Mesendoderm (in vitro differentiated cells): Measurements from ENCODE around the gene IQCB1.
"Not testable (repeated sequence)": the region's sequence is repeated elsewhere in the genome, so short reads cannot be mapped to it uniquely, and the experiment has no call there.

ENCODE experiments used
- DNase-seq: peaks from one replicate; pipeline ENCODE4 v3.0.0; 2013
- H2AK5ac ChIP-seq: 2 replicates; pipeline ENCODE4 v1.6.1; 2013; ENCODE audit warnings: low read length, inconsistent platforms
- H2BK120ac ChIP-seq: 2 replicates; pipeline ENCODE4 v1.6.1; 2013; ENCODE audit warnings: low read depth, mild to moderate bottlenecking, low read length, moderate library complexity, mixed read lengths
- H2BK15ac ChIP-seq: replicated peaks from 2 replicates; pipeline ENCODE4 v1.6.1; 2013; ENCODE audit warnings: low read depth, mild to moderate bottlenecking, moderate library complexity
- H2BK5ac ChIP-seq: 2 replicates; pipeline ENCODE4 v1.6.1; 2013; ENCODE audit warnings: low read length, inconsistent platforms
- H3K18ac ChIP-seq: 2 replicates; pipeline ENCODE4 v1.6.1; 2013; ENCODE audit warnings: mild to moderate bottlenecking, low read length, mixed read lengths
- H3K23ac ChIP-seq: one replicate; pipeline ENCODE4 v1.6.1; 2013; ENCODE audit warnings: low read length
- H3K27ac ChIP-seq: 2 replicates; pipeline ENCODE4 v1.5.1; 2013; ENCODE audit warnings: low read depth, mild to moderate bottlenecking, inconsistent platforms, low read length, moderate library complexity
- H3K27me3 ChIP-seq: 2 replicates; pipeline ENCODE4 v1.6.1; 2013; ENCODE audit warnings: low read length, control low read depth, mild to moderate bottlenecking, inconsistent platforms; ENCODE audit not compliant: insufficient read depth, poor library complexity
- H3K36me3 ChIP-seq: 2 replicates; pipeline ENCODE4 v1.6.1; 2013; ENCODE audit warnings: low read length, inconsistent platforms; ENCODE audit not compliant: control insufficient read depth, insufficient read depth
- H3K4ac ChIP-seq: one replicate; pipeline ENCODE4 v1.6.1; 2013; ENCODE audit warnings: low read depth, mild to moderate bottlenecking, low read length, moderate library complexity
- H3K4me1 ChIP-seq: 2 replicates; pipeline ENCODE4 v1.6.1; 2013; ENCODE audit warnings: low read depth, low read length, inconsistent platforms; ENCODE audit not compliant: control insufficient read depth
- H3K4me2 ChIP-seq: 2 replicates; pipeline ENCODE4 v1.6.1; 2013; ENCODE audit warnings: low read length
- H3K4me3 ChIP-seq: 2 replicates; pipeline ENCODE4 v1.5.1; 2013; ENCODE audit warnings: mild to moderate bottlenecking, low read length
- H3K56ac ChIP-seq: one replicate; pipeline ENCODE4 v1.6.1; 2013; ENCODE audit warnings: low read length
- H3K79me1 ChIP-seq: 2 replicates; pipeline ENCODE4 v1.6.1; 2013; ENCODE audit warnings: low read length, inconsistent platforms
- H3K79me2 ChIP-seq: 2 replicates; pipeline ENCODE4 v1.6.1; 2013; ENCODE audit warnings: mild to moderate bottlenecking, low read length; ENCODE audit not compliant: control insufficient read depth, insufficient read depth
- H3K9ac ChIP-seq: 2 replicates; pipeline ENCODE4 v1.6.1; 2013; ENCODE audit warnings: low read length, inconsistent platforms
- H4K5ac ChIP-seq: one replicate; pipeline ENCODE4 v1.6.1; 2013; ENCODE audit warnings: low read length
- H4K8ac ChIP-seq: one replicate; pipeline ENCODE4 v1.6.1; 2013; ENCODE audit warnings: low read depth, mild to moderate bottlenecking, control low read depth, low read length, moderate library complexity
- WGBS: extraction: QIAGEN DNeasy Blood & Tissue Kit; methylation state at CpG from one replicate; pipeline ENCODE4 v1.1.7; 2013; ENCODE audit warnings: low lambda C conversion rate, missing lambda C conversion rate; ENCODE audit not compliant: insufficient coverage; ENCODE audit errors: extremely low coverage; 5-methylcytosine and 5-hydroxymethylcytosine counted together

Gene IQCB1

GRCh38 chr3:121781611-121782010 lies 53.2 kb downstream of the IQCB1 start:
- no peak overlapping the region for H3K4me3 ChIP-seq
- no peak overlapping the region for H3K9ac ChIP-seq
- H4K8ac ChIP-seq, result no peak overlapping the region
- no peaks in the 10 kb centered on the region for H3K27me3 ChIP-seq
- no CpG with 5 or more reads among the region's 7 CpGs for WGBS
- no peaks in the 10 kb centered on the region for H3K79me1 ChIP-seq
- H3K18ac ChIP-seq, result no peak overlapping the region
- H2AK5ac ChIP-seq, result no peak overlapping the region
- H3K4me1 ChIP-seq, result no peaks in the 10 kb centered on the region
- no peak overlapping the region for H4K5ac ChIP-seq
- H3K4me2 ChIP-seq, result no peak overlapping the region
- H3K79me2 ChIP-seq, result no peaks in the 10 kb centered on the region
- no peak overlapping the region for H3K23ac ChIP-seq
- no peak for DNase-seq
- no peak overlapping the region for H3K27ac ChIP-seq
- no peak overlapping the region for H3K56ac ChIP-seq
- H2BK120ac ChIP-seq, result no peak overlapping the region
- H3K4ac ChIP-seq, result no peak overlapping the region
- H2BK15ac ChIP-seq, result no peak overlapping the region
- H2BK5ac ChIP-seq, result no peak overlapping the region
- H3K36me3 ChIP-seq, result peaks cover 3% of the 10 kb centered on the region

GRCh38 chr3:121775095-121775494 lies 59.8 kb downstream of the IQCB1 start:
- no CpG with 5 or more reads among the region's 4 CpGs for WGBS
- H2BK15ac ChIP-seq, H3K27me3 ChIP-seq, H3K27ac ChIP-seq, H3K36me3 ChIP-seq, DNase-seq, H3K18ac ChIP-seq, H2AK5ac ChIP-seq, H3K9ac ChIP-seq, H3K4me3 ChIP-seq, H4K8ac ChIP-seq, H2BK5ac ChIP-seq, H4K5ac ChIP-seq, H3K79me2 ChIP-seq, H3K4me2 ChIP-seq, H3K4me1 ChIP-seq, H3K79me1 ChIP-seq, H2BK120ac ChIP-seq, H3K23ac ChIP-seq, H3K4ac ChIP-seq, H3K56ac ChIP-seq: not testable (repeated sequence)

GRCh38 chr3:121769246-121769645 lies 65.6 kb downstream of the IQCB1 start:
- Histone ChIP-seq H3K27me3 (no peaks in the 10 kb centered on the region), H3K36me3 (no peaks in the 10 kb centered on the region), H3K18ac (no peak overlapping the region), H2BK120ac (no peak overlapping the region), H2BK15ac (no peak overlapping the region), H2BK5ac (no peak overlapping the region), H4K5ac (no peak overlapping the region), H3K23ac (no peak overlapping the region), H3K4me2 (no peak overlapping the region), H3K79me2 (no peaks in the 10 kb centered on the region), H3K4ac (no peak overlapping the region), H2AK5ac (no peak overlapping the region), H3K79me1 (no peaks in the 10 kb centered on the region), H3K9ac (no peak overlapping the region), H3K27ac (no peak overlapping the region), H3K56ac (no peak overlapping the region), H3K4me1 (no peaks in the 10 kb centered on the region), H3K4me3 (no peak overlapping the region), H4K8ac (no peak overlapping the region)
- DNase-seq, result no peak
- WGBS, result no CpG with 5 or more reads among the region's 1 CpG

DNA sequence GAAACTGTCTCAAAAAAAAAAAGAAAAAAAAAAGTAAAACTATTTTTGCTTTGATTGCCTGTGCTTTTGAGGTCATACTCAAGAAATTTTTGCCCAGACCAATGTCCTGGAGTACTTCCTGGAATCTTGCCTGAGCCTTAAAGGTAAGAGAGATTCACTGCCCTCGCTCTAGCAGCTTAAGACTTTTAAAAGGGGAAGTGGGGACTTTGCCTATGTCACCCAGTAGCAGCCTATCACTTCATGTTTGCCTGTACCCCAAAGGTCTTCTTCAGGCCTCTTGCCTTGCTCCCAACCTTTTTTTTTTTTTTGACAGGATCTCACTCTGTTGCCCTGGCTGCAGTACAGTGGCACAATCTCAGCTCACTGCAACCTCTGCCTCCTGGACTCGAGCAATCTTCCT lies 66.4 kb downstream of the IQCB1 start:
- H3K27me3 ChIP-seq, result no peaks in the 10 kb centered on the region
- no peak overlapping the region for H3K18ac ChIP-seq
- no peak overlapping the region for H2BK120ac ChIP-seq
- no peak overlapping the region for H3K9ac ChIP-seq
- H3K27ac ChIP-seq, result no peak overlapping the region
- H3K4me3 ChIP-seq, result no peak overlapping the region
- no peak overlapping the region for H2BK5ac ChIP-seq
- no peaks in the 10 kb centered on the region for H3K79me2 ChIP-seq
- H3K56ac ChIP-seq, result no peak overlapping the region
- no peak overlapping the region for H2BK15ac ChIP-seq
- no peak overlapping the region for H3K23ac ChIP-seq
- H3K36me3 ChIP-seq, result no peaks in the 10 kb centered on the region
- no peaks in the 10 kb centered on the region for H3K79me1 ChIP-seq
- H3K4me2 ChIP-seq, result no peak overlapping the region
- WGBS, result no CpG with 5 or more reads among the region's 2 CpGs
- no peak overlapping the region for H3K4ac ChIP-seq
- no peak overlapping the region for H4K5ac ChIP-seq
- no peak for DNase-seq
- H2AK5ac ChIP-seq, result no peak overlapping the region
- H4K8ac ChIP-seq, result no peak overlapping the region
- H3K4me1 ChIP-seq, result no peaks in the 10 kb centered on the region

GRCh38 chr3:121759541-121760202 lies 75.2 kb downstream of the IQCB1 start:
- no peak overlapping the region for H2BK5ac ChIP-seq
- no peak overlapping the region for H3K9ac ChIP-seq
- no peaks in the 10 kb centered on the region for H3K36me3 ChIP-seq
- no peak overlapping the region for H3K56ac ChIP-seq
- H3K27ac ChIP-seq, result no peak overlapping the region
- DNase-seq, result no peak
- no peak overlapping the region for H4K5ac ChIP-seq
- no peaks in the 10 kb centered on the region for H3K4me1 ChIP-seq
- no peak overlapping the region for H2BK15ac ChIP-seq
- H3K4me3 ChIP-seq, result no peak overlapping the region
- no peaks in the 10 kb centered on the region for H3K79me2 ChIP-seq
- H2AK5ac ChIP-seq, result no peak overlapping the region
- no peak overlapping the region for H4K8ac ChIP-seq
- no peak overlapping the region for H3K23ac ChIP-seq
- no peak overlapping the region for H3K4me2 ChIP-seq
- no CpG with 5 or more reads among the region's 3 CpGs for WGBS
- H3K18ac ChIP-seq, result no peak overlapping the region
- H3K79me1 ChIP-seq, result no peaks in the 10 kb centered on the region
- H2BK120ac ChIP-seq, result no peak overlapping the region
- H3K27me3 ChIP-seq, result no peaks in the 10 kb centered on the region
- H3K4ac ChIP-seq, result no peak overlapping the region
